Measurements from ENCODE around the gene GNRH2. TPM values are rescaled to one million over a fixed set of nuclear protein-coding genes. Genes with fewer than 3 reads are reported as not detected.

The GNRH2 gene
- total RNA-seq, 2 donors from 2014 or later: not detected

GRCh38 chr20:3032624-3033023 lies 10.8 kb upstream of the GNRH2 start:
- Histone ChIP-seq H3K27ac (no peak overlapping the region), H3K4me3 (no peak overlapping the region), H3K9me3 (no peaks in the 10 kb centered on the region), H3K9ac (ENCODE audit: low read depth in 2 of 2, low read length in 2 of 2) (no peak overlapping the region), H3K27me3 (no peaks in the 10 kb centered on the region), H3K4me1 (no peaks in the 10 kb centered on the region), H3K36me3 (peaks cover 18% of the 10 kb centered on the region)
- no peak for TF ChIP-seq CTCF (IDR thresholded peaks at IDR 0.05)
- intact Hi-C loops (cut with DNase I): loop anchor here (10.0 kb wide), 1 partner anchor 1568 kb away; the partner anchor contains the start of gene NSFL1C
- DNase-seq: no peak

GRCh38 chr20:3037654-3038053 lies 5.8 kb upstream of the GNRH2 start:
- peaks cover 17% of the 10 kb centered on the region for H3K36me3 ChIP-seq
- no peak for DNase-seq
- no peak for TF ChIP-seq CTCF (IDR thresholded peaks at IDR 0.05)

GRCh38 chr20:3038454-3038853 lies 5.0 kb upstream of the GNRH2 start:
- Histone ChIP-seq H3K36me3 (peaks cover 17% of the 10 kb centered on the region), H3K27ac (no peak overlapping the region), H3K4me1 (no peaks in the 10 kb centered on the region), H3K9ac (ENCODE audit: low read depth in 2 of 2, low read length in 2 of 2) (no peak overlapping the region), H3K4me3 (no peak overlapping the region), H3K9me3 (no peaks in the 10 kb centered on the region), H3K27me3 (no peaks in the 10 kb centered on the region)
- intact Hi-C loops (cut with DNase I): loop anchor here (10.0 kb wide), 1 partner anchor 1574 kb away; the partner anchor contains the start of gene NSFL1C
- TF ChIP-seq CTCF (IDR thresholded peaks at IDR 0.05): no peak
- DNase-seq: no peak

More at GRCh38 chr20:3037654-3038053, 5.8 kb upstream of the GNRH2 start:
- Histone ChIP-seq H3K27me3 (no peaks in the 10 kb centered on the region), H3K4me3 (no peak overlapping the region), H3K9me3 (no peaks in the 10 kb centered on the region), H3K9ac (ENCODE audit: low read depth in 2 of 2, low read length in 2 of 2) (no peak overlapping the region), H3K27ac (no peak overlapping the region), H3K4me1 (no peaks in the 10 kb centered on the region)
- intact Hi-C loops (cut with DNase I): loop anchor here (10.0 kb wide), 1 partner anchor 1573 kb away; the partner anchor contains the start of gene NSFL1C

GRCh38 chr20:3039426-3039825 lies 4.0 kb upstream of the GNRH2 start:
- no peak overlapping the region for H3K27ac ChIP-seq
- no peak overlapping the region for H3K4me3 ChIP-seq
- H3K9ac ChIP-seq (ENCODE audit: low read depth in 2 of 2, low read length in 2 of 2): no peak overlapping the region
- H3K4me1 ChIP-seq: no peaks in the 10 kb centered on the region
- H3K27me3 ChIP-seq: no peaks in the 10 kb centered on the region
- no peak for TF ChIP-seq CTCF (IDR thresholded peaks at IDR 0.05)
- DNase-seq: no peak
- H3K9me3 ChIP-seq: no peaks in the 10 kb centered on the region
- H3K36me3 ChIP-seq: peaks cover 17% of the 10 kb centered on the region
- intact Hi-C loops (cut with DNase I): loop anchor here (10.0 kb wide), 1 partner anchor 1575 kb away; the partner anchor contains the start of gene NSFL1C

- Histone ChIP-seq H3K27ac (no peak overlapping the region), H3K9me3 (no peaks in the 10 kb centered on the region), H3K4me3 (no peak overlapping the region), H3K9ac (ENCODE audit: low read depth in 2 of 2, low read length in 2 of 2) (no peak overlapping the region), H3K4me1 (no peaks in the 10 kb centered on the region), H3K36me3 (peaks cover 15% of the 10 kb centered on the region), H3K27me3 (no peaks in the 10 kb centered on the region)
- no peak for TF ChIP-seq CTCF (IDR thresholded peaks at IDR 0.05)
- intact Hi-C loops (cut with DNase I): no loop called here
- no peak for DNase-seq
These were observed 3.3 kb upstream of the GNRH2 start for GRCh38 chr20:3040086-3040485.

Measured in colonic mucosa (tissue), 4 donors.